ENCODE data around the gene DENND4C. TPM values are rescaled to one million over a fixed set of nuclear protein-coding genes. Genes with fewer than 3 reads are reported as not detected.

The DENND4C gene
- total RNA-seq, 1 donor from 2014 or later: 76.8 TPM

GRCh38 chr9:19266778-19267384 lies 36.4 kb downstream of the DENND4C start:
- DNase-seq (ENCODE audit: low read depth in 2 of 2): peak in 1 of 2 donors; percentile 2

GRCh38 chr9:19269582-19269981 lies 39.1 kb downstream of the DENND4C start:
- peak in 1 of 2 donors; percentile 19 for DNase-seq (ENCODE audit: low read depth in 2 of 2)

- DNase-seq (ENCODE audit: low read depth in 2 of 2): no peak
These were observed 40.0 kb downstream of the DENND4C start for GRCh38 chr9:19270421-19270949.

- DNase-seq (ENCODE audit: low read depth in 2 of 2): no peak
These were observed 40.6 kb downstream of the DENND4C start for GRCh38 chr9:19271081-19271480.

GRCh38 chr9:19281801-19282200 lies 51.3 kb downstream of the DENND4C start:
- DNase-seq (ENCODE audit: low read depth in 2 of 2): no peak

GRCh38 chr9:19283072-19283710 lies 52.7 kb downstream of the DENND4C start:
- DNase-seq (ENCODE audit: low read depth in 2 of 2): no peak

GRCh38 chr9:19284729-19285128 lies 54.2 kb downstream of the DENND4C start:
- DNase-seq (ENCODE audit: low read depth in 2 of 2): no peak

GRCh38 chr9:19286634-19287188 lies 56.2 kb downstream of the DENND4C start:
- DNase-seq (ENCODE audit: low read depth in 2 of 2): peak; percentile 26 to 31

- DNase-seq (ENCODE audit: low read depth in 2 of 2): no peak
These were observed 57.6 kb downstream of the DENND4C start for GRCh38 chr9:19288081-19288480.

- no peak for DNase-seq (ENCODE audit: low read depth in 2 of 2)
These were observed 59.6 kb downstream of the DENND4C start for GRCh38 chr9:19290103-19290502.

GRCh38 chr9:19294219-19294618 lies 63.7 kb downstream of the DENND4C start:
- DNase-seq (ENCODE audit: low read depth in 2 of 2): no peak

- DNase-seq (ENCODE audit: low read depth in 2 of 2): no peak
These were observed 68.0 kb downstream of the DENND4C start for GRCh38 chr9:19298436-19299000.

GRCh38 chr9:19303216-19303615 lies 72.7 kb downstream of the DENND4C start:
- DNase-seq (ENCODE audit: low read depth in 2 of 2): no peak

GRCh38 chr9:19306568-19306967 lies 76.1 kb downstream of the DENND4C start:
- DNase-seq (ENCODE audit: low read depth in 2 of 2): no peak

- DNase-seq (ENCODE audit: low read depth in 2 of 2): no peak
These were observed 79.8 kb downstream of the DENND4C start for GRCh38 chr9:19310246-19310645.

GRCh38 chr9:19313573-19313972 lies 83.1 kb downstream of the DENND4C start:
- no peak for DNase-seq (ENCODE audit: low read depth in 2 of 2)

GRCh38 chr9:19320495-19320894 lies 90.0 kb downstream of the DENND4C start:
- no peak for DNase-seq (ENCODE audit: low read depth in 2 of 2)

GRCh38 chr9:19331877-19332276 lies 101.4 kb downstream of the DENND4C start:
- DNase-seq (ENCODE audit: low read depth in 2 of 2): no peak

- DNase-seq (ENCODE audit: low read depth in 2 of 2): no peak
These were observed 105.7 kb downstream of the DENND4C start for GRCh38 chr9:19336166-19336565.

- peak; percentile 66 to 85 for DNase-seq (ENCODE audit: low read depth in 2 of 2)
These were observed 112.5 kb downstream of the DENND4C start for GRCh38 chr9:19342947-19343346.

- DNase-seq (ENCODE audit: low read depth in 2 of 2): no peak
These were observed 128.2 kb downstream of the DENND4C start for GRCh38 chr9:19358701-19359100.

- peak in 1 of 2 donors; percentile 29 for DNase-seq (ENCODE audit: low read depth in 2 of 2)
These were observed 138.6 kb downstream of the DENND4C start for GRCh38 chr9:19369107-19369506.

Data from lung microvascular endothelial cell (primary cell).